Prostate gland (tissue), 2 donors: ENCODE data around the gene ABCA1.

Experiments used
- CTCF ChIP-seq, 4 experiments: fragments of 200-600 bp in 2 of 4; fragments of 450-650 bp in 2 of 4; sonication (generic) in 2 of 4; IDR thresholded peaks; 1 replicate in 3 of 4; 2 replicates in 1 of 4; pipeline ENCODE4 v1.5.1; 2016 to 2019; ENCODE audit warnings: antibody characterized with exemption in 4 of 4, mild to moderate bottlenecking in 2 of 4, moderate library complexity in 2 of 4
- POLR2A ChIP-seq: fragments of 450-650 bp; IDR thresholded peaks from one replicate; pipeline ENCODE4 v1.6.1; 2016; ENCODE audit warnings: antibody characterized with exemption, mild to moderate bottlenecking

- TF ChIP-seq CTCF (IDR thresholded peaks at IDR 0.05) (no peak), POLR2A (no peak)
Observed at GRCh38 chr9:104960662-104961061, 32.7 kb upstream of the ABCA1 start.
